Neural progenitor cell (in vitro differentiated cells): Measurements from ENCODE around the gene COG2. TPM values are rescaled to one million over a fixed set of nuclear protein-coding genes. Genes with fewer than 3 reads are reported as not detected.

Source experiments
- DNase-seq: peaks from one replicate; pipeline ENCODE4 v3.0.0-alpha.2; 2016; ENCODE audit warnings: low spot score
- H2AFZ ChIP-seq: fragments of 200-600 bp; sonication (generic); replicated peaks from 2 replicates; pipeline ENCODE4 v1.6.1; 2016; ENCODE audit warnings: antibody characterized with exemption
- H3F3A ChIP-seq: fragments of 200-600 bp; sonication (generic); 2 replicates; pipeline ENCODE4 v1.6.1; 2016; ENCODE audit warnings: antibody characterized with exemption, low read depth
- H3K27ac ChIP-seq: fragments of 200-600 bp; sonication (generic); 2 replicates; pipeline ENCODE4 v1.5.1; 2016; ENCODE audit warnings: mild to moderate bottlenecking
- H3K27me3 ChIP-seq: fragments of 200-600 bp; sonication (generic); 2 replicates; pipeline ENCODE4 v1.6.1; 2016; ENCODE audit warnings: mild to moderate bottlenecking, moderate library complexity
- H3K36me3 ChIP-seq: fragments of 200-600 bp; sonication (generic); 2 replicates; pipeline ENCODE4 v1.5.1; 2016
- H3K4me1 ChIP-seq: fragments of 200-600 bp; sonication (generic); 2 replicates; pipeline ENCODE4 v1.6.1; 2016; ENCODE audit warnings: mixed run types
- H3K4me2 ChIP-seq: fragments of 200-600 bp; sonication (generic); 2 replicates; pipeline ENCODE4 v1.6.1; 2016
- H3K4me3 ChIP-seq: fragments of 200-600 bp; sonication (generic); 2 replicates; pipeline ENCODE4 v1.5.1; 2016
- H3K79me2 ChIP-seq: fragments of 200-600 bp; sonication (generic); 2 replicates; pipeline ENCODE4 v1.6.1; 2016; ENCODE audit warnings: low read depth
- H3K9ac ChIP-seq: fragments of 200-600 bp; sonication (generic); 2 replicates; pipeline ENCODE4 v1.6.1; 2016
- H3K9me3 ChIP-seq: fragments of 200-600 bp; sonication (generic); 2 replicates; pipeline ENCODE4 v1.5.1; 2016; ENCODE audit warnings: low read depth
- H4K20me1 ChIP-seq: fragments of 200-600 bp; sonication (generic); 2 replicates; pipeline ENCODE4 v1.6.1; 2016; ENCODE audit warnings: low read depth
- H3K27ac Mint-ChIP-seq: 3 replicates; pipeline ENCODE4 v1.8.0; 2021; ENCODE audit warnings: mixed read lengths
- H3K27me3 Mint-ChIP-seq: 2 replicates; pipeline ENCODE4 v1.8.0; 2022; ENCODE audit warnings: low read depth, mild to moderate bottlenecking, inconsistent platforms, moderate library complexity, mixed read lengths; ENCODE audit not compliant: insufficient read depth
- H3K36me3 Mint-ChIP-seq: 3 replicates; pipeline ENCODE4 v1.8.0; 2021; ENCODE audit warnings: mixed read lengths
- H3K4me1 Mint-ChIP-seq: 3 replicates; pipeline ENCODE4 v1.8.0; 2021; ENCODE audit warnings: mixed read lengths
- H3K4me3 Mint-ChIP-seq: 3 replicates; pipeline ENCODE4 v1.8.0; 2021; ENCODE audit warnings: mild to moderate bottlenecking, moderate library complexity, mixed read lengths
- H3K9me3 Mint-ChIP-seq: 3 replicates; pipeline ENCODE4 v1.8.0; 2020; ENCODE audit warnings: mixed read lengths
- EZH2 ChIP-seq: fragments of 200-600 bp; sonication (generic); IDR thresholded peaks from 2 replicates; pipeline ENCODE4 v1.6.1; 2017; ENCODE audit warnings: antibody characterized with exemption, mild to moderate bottlenecking, moderate library complexity
- EZH2phosphoT487 ChIP-seq: fragments of 200-600 bp; sonication (generic); IDR thresholded peaks from 2 replicates; pipeline ENCODE4 v1.6.1; 2017; ENCODE audit warnings: antibody characterized with exemption
- total RNA-seq: library from RNA; depleted of rRNA; stranded (reverse); fragments of >200 nt; gene quantifications from 2 replicates; pipeline ENCODE4 v1.2.3, GENCODE V29; 2015; ENCODE audit warnings: low replicate concordance
- TF ChIP-seq, protein P1 (sequence below): fragments of 200-600 bp; sonication (generic); IDR thresholded peaks from 2 replicates; pipeline ENCODE4 v1.5.1; 2017; ENCODE audit warnings: antibody characterized with exemption, mild to moderate bottlenecking

COG2 gene
- total RNA-seq, 1 donor from 2014 or later = 38.9 TPM

DNA sequence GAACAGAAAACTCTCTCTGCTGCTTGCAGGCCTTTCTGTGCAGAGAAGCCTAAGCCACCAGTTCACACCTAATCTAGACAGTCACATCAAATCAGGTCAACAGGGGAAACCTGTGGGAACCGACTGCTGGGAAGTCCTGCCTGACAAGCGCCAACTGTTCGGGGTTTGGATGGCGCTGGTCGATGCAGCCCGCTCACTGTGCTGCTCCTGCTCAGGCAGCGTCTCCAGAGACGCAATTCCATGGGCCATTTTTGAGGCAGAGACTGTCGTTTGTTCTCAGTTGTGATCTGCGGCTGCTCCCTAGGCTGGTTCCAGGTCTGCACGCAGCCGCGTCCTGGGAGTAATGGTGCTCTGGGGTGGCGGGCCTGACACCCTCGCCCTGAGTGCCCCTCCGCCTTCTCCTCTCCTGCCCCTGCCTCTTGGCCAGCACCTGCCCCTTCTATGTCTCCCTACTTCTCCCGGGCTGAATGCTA is 70.2 kb downstream of the COG2 start:
- Histone ChIP-seq H4K20me1 (no peaks in the 10 kb centered on the region), H3K27me3 (no peaks in the 10 kb centered on the region), H3K36me3 (no peaks in the 10 kb centered on the region), H3K4me2 (no peak overlapping the region), H2AFZ (no peak overlapping the region), H3K4me1 (peaks cover 9% of the 10 kb centered on the region), H3K27ac (no peak overlapping the region), H3F3A (no peaks in the 10 kb centered on the region), H3K9me3 (no peaks in the 10 kb centered on the region), H3K9ac (no peak overlapping the region), H3K4me3 (no peak overlapping the region), H3K79me2 (no peaks in the 10 kb centered on the region)
- no peaks in the 10 kb centered on the region for H3K36me3 Mint-ChIP-seq
- H3K27ac Mint-ChIP-seq = no peak overlapping the region
- H3K9me3 Mint-ChIP-seq = peaks cover 3% of the 10 kb centered on the region
- H3K27me3 Mint-ChIP-seq = peaks cover 7% of the 10 kb centered on the region
- no peak for TF ChIP-seq EZH2phosphoT487
- TF ChIP-seq EZH2 = no peak
- TF ChIP-seq, protein P1, sequence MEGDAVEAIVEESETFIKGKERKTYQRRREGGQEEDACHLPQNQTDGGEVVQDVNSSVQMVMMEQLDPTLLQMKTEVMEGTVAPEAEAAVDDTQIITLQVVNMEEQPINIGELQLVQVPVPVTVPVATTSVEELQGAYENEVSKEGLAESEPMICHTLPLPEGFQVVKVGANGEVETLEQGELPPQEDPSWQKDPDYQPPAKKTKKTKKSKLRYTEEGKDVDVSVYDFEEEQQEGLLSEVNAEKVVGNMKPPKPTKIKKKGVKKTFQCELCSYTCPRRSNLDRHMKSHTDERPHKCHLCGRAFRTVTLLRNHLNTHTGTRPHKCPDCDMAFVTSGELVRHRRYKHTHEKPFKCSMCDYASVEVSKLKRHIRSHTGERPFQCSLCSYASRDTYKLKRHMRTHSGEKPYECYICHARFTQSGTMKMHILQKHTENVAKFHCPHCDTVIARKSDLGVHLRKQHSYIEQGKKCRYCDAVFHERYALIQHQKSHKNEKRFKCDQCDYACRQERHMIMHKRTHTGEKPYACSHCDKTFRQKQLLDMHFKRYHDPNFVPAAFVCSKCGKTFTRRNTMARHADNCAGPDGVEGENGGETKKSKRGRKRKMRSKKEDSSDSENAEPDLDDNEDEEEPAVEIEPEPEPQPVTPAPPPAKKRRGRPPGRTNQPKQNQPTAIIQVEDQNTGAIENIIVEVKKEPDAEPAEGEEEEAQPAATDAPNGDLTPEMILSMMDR = no peak
- DNase-seq = no peak
- peaks cover 19% of the 10 kb centered on the region for H3K4me1 Mint-ChIP-seq
- no peak overlapping the region for H3K4me3 Mint-ChIP-seq

DNA sequence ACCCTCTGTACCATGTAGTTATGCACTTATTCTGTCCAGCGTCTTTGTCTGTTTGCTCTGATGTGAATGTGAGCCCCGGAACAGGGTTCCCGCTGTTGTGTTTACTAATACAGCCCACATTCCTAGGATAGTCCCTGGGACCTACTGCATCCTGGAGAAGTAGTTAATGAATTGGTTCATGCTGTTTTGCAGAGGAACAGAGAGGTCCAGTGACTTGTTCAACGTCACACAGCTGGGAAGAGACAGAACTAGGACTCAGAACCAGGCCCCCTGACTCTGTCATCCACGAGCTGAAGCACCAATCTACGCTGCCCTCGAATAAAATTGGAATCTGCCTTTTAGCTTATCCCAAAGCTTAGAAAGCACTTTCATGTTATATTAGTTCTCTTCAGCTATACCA is 70.9 kb downstream of the COG2 start:
- no peaks in the 10 kb centered on the region for H3K36me3 Mint-ChIP-seq
- Histone ChIP-seq H3K9ac (no peak overlapping the region), H3K27me3 (no peaks in the 10 kb centered on the region), H3K9me3 (no peaks in the 10 kb centered on the region), H3F3A (no peaks in the 10 kb centered on the region), H3K4me2 (no peak overlapping the region), H3K4me3 (no peak overlapping the region), H3K36me3 (no peaks in the 10 kb centered on the region), H4K20me1 (no peaks in the 10 kb centered on the region), H3K79me2 (no peaks in the 10 kb centered on the region), H3K4me1 (peaks cover 9% of the 10 kb centered on the region), H3K27ac (no peak overlapping the region), H2AFZ (no peak overlapping the region)
- H3K27ac Mint-ChIP-seq = no peak overlapping the region
- H3K27me3 Mint-ChIP-seq = peaks cover 7% of the 10 kb centered on the region
- TF ChIP-seq, protein P1 = no peak
- no peak for TF ChIP-seq EZH2phosphoT487
- TF ChIP-seq EZH2 = no peak
- H3K4me3 Mint-ChIP-seq = no peak overlapping the region
- peaks cover 17% of the 10 kb centered on the region for H3K4me1 Mint-ChIP-seq
- peaks cover 3% of the 10 kb centered on the region for H3K9me3 Mint-ChIP-seq
- no peak for DNase-seq

DNA sequence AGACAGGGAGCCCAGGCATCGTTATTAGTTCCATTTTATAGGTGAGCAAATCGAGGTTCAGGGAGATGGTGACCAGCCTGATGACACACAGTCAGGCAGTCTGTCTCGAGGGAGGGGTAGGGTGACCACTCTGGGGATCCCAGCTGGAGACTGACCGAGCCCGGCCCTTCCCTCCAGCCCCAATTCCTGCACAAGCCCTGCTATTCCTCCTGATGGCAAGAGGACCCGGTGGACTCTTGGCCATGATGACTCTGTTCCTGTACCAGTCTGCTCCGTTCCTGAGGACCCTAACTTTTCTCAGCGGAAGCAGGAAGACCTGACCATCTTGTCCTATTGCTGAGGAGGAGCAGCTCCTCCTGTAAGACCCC is 71.2 kb downstream of the COG2 start:
- no peak for DNase-seq
- peaks cover 10% of the 10 kb centered on the region for H3K27me3 Mint-ChIP-seq
- Histone ChIP-seq H3K27me3 (no peaks in the 10 kb centered on the region), H4K20me1 (no peaks in the 10 kb centered on the region), H3K4me3 (no peak overlapping the region), H2AFZ (peak overlapping the region; percentile 51), H3F3A (no peaks in the 10 kb centered on the region), H3K79me2 (no peaks in the 10 kb centered on the region), H3K4me1 (peaks cover 9% of the 10 kb centered on the region), H3K4me2 (peak overlapping the region; percentile 37), H3K9ac (no peak overlapping the region), H3K9me3 (no peaks in the 10 kb centered on the region), H3K27ac (no peak overlapping the region), H3K36me3 (no peaks in the 10 kb centered on the region)
- H3K9me3 Mint-ChIP-seq = peaks cover 3% of the 10 kb centered on the region
- TF ChIP-seq EZH2 = no peak
- TF ChIP-seq, protein P1 = no peak
- TF ChIP-seq EZH2phosphoT487 = no peak
- H3K27ac Mint-ChIP-seq = no peak overlapping the region
- peaks cover 15% of the 10 kb centered on the region for H3K4me1 Mint-ChIP-seq
- H3K36me3 Mint-ChIP-seq = no peaks in the 10 kb centered on the region
- no peak overlapping the region for H3K4me3 Mint-ChIP-seq
